Activated T-cell treated with anti-CD3 and anti-CD28 coated beads, Interleukin-2, amount 50 U/mL, for 24 hours (primary cell): ENCODE data around the gene TRIM52.

Experiments used
- DNase-seq: peaks from one replicate; pipeline ENCODE4 v3.0.0-alpha.2; 2020
- H3K27ac Mint-ChIP-seq: 2 replicates; pipeline ENCODE4 v1.8.0; 2020; ENCODE audit warnings: mild to moderate bottlenecking, mixed read lengths
- H3K27me3 Mint-ChIP-seq: 2 replicates; pipeline ENCODE4 v1.8.0; 2020; ENCODE audit warnings: mixed read lengths
- H3K36me3 Mint-ChIP-seq: 2 replicates; pipeline ENCODE4 v1.8.0; 2020; ENCODE audit warnings: low read depth, mixed read lengths
- H3K4me1 Mint-ChIP-seq: 2 replicates; pipeline ENCODE4 v1.8.0; 2020; ENCODE audit warnings: low read depth, mixed read lengths
- H3K4me3 Mint-ChIP-seq: 2 replicates; pipeline ENCODE4 v1.8.0; 2020; ENCODE audit warnings: mild to moderate bottlenecking, moderate library complexity, mixed read lengths
- H3K9me3 Mint-ChIP-seq: 2 replicates; pipeline ENCODE4 v1.8.0; 2020; ENCODE audit warnings: mixed read lengths

TRIM52 gene

DNA sequence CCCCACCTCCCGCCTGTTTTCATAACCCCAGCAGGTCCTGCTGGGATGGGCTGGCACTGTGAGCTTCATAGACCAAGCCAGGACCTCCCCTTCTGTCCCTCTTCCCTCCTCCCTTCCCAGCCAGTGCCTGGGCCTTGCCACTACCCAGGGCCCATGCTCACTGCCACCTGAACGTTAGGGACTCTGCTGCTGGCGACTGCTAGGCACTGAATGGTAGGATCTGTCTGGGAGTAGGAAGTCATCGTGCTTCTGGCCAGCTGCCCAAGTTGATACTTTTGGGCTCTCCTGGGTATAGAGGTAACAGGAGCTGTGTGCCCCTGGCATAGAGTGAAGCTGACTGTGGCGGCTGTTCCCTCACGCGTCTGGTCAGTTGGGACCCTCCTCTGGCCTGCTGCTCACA, 29.5 kb downstream of the TRIM52 start:
- no peak for DNase-seq
- no peak overlapping the region for H3K4me3 Mint-ChIP-seq
- peak overlapping the region; percentile 79 for H3K27ac Mint-ChIP-seq
- no peaks in the 10 kb centered on the region for H3K9me3 Mint-ChIP-seq
- peaks cover 83% of the 10 kb centered on the region for H3K36me3 Mint-ChIP-seq
- no peaks in the 10 kb centered on the region for H3K27me3 Mint-ChIP-seq
- H3K4me1 Mint-ChIP-seq, result peaks cover 23% of the 10 kb centered on the region

DNA sequence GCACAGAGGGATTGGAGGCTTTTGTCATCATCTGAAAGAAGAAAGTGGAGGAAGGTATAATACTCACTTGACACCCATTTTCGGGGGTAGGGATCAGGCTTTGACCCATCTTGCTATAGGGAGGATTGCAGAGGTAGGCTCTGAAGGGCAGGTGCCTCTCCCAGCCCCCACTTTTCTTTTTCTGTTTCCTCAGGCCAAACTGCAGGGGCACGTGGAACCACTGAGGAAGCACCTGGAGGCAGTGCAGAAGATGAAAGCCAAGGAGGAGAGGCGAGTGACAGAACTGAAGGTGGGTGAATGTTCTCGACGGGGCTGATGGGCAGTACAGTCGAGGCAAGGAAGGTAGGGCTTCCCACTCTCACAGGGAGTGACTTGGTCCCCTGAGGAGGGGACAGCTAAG, 30.4 kb downstream of the TRIM52 start:
- H3K36me3 Mint-ChIP-seq, result peaks cover 82% of the 10 kb centered on the region
- H3K27me3 Mint-ChIP-seq, result no peaks in the 10 kb centered on the region
- H3K4me3 Mint-ChIP-seq, result no peak overlapping the region
- peak overlapping the region; percentile 79 for H3K27ac Mint-ChIP-seq
- H3K4me1 Mint-ChIP-seq, result peaks cover 23% of the 10 kb centered on the region
- no peaks in the 10 kb centered on the region for H3K9me3 Mint-ChIP-seq
- DNase-seq, result no peak

DNA sequence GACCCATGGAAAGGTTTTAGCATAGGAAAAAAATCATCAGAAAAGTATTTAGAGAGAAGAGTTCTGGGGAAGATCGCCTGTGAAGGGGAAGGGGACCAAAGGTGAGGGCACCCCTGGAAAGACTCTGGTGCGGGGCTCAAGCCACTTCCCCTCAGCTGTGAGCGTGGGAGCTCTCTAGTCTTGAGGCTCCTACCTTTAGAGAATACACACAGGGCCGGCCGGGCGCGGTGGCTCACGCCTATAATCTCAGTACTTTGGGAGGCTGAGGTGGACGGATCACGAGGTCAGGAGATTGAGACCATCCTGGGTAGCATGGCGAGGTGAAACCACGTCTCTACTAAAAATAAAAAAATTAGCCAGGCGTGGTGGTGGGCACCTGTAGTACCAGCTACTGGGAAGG, 30.9 kb downstream of the TRIM52 start:
- Mint-ChIP-seq H3K4me3 (no peak overlapping the region), H3K9me3 (no peaks in the 10 kb centered on the region), H3K27ac (peak overlapping the region; percentile 19), H3K27me3 (no peaks in the 10 kb centered on the region), H3K4me1 (peaks cover 28% of the 10 kb centered on the region), H3K36me3 (peaks cover 78% of the 10 kb centered on the region)
- no peak for DNase-seq

DNA sequence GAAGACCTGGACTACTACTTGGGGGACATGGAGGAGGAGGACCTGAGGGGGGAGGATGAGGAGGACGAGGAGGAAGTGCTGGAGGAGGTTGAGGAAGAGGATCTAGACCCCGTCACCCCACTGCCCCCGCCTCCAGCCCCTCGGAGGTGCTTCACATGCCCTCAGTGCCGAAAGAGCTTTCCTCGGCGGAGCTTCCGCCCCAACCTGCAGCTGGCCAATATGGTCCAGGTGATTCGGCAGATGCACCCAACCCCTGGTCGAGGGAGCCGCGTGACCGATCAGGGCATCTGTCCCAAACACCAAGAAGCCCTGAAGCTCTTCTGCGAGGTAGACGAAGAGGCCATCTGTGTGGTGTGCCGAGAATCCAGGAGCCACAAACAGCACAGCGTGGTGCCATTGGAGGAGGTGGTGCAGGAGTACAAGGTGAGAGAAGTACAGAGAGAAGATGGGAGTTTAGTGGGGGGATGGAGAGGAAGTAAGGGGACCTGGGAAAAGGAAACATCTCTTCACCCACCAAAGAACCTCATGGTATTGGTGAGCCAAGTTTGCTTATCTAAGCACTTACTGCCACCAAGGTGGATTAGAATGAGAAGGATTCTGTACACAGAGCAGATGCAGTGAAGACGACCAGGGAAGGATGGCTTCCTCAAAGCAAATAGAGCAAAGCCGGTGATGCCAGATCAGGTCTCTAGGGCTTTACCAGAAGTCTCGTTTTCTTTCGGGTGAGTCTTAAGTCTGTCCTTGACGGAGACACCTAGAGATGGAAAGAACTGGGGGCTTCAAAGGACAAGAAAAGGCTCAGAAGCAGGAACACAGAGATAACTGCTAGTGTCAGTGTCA, 36.3 kb downstream of the TRIM52 start:
- H3K9me3 Mint-ChIP-seq, result no peaks in the 10 kb centered on the region
- peaks cover 4% of the 10 kb centered on the region for H3K27me3 Mint-ChIP-seq
- H3K27ac Mint-ChIP-seq, result peak overlapping the region; percentile 98
- H3K36me3 Mint-ChIP-seq, result peaks cover 50% of the 10 kb centered on the region
- H3K4me1 Mint-ChIP-seq, result peaks cover 66% of the 10 kb centered on the region
- peak overlapping the region; percentile 94 for H3K4me3 Mint-ChIP-seq
- DNase-seq, result no peak

DNA sequence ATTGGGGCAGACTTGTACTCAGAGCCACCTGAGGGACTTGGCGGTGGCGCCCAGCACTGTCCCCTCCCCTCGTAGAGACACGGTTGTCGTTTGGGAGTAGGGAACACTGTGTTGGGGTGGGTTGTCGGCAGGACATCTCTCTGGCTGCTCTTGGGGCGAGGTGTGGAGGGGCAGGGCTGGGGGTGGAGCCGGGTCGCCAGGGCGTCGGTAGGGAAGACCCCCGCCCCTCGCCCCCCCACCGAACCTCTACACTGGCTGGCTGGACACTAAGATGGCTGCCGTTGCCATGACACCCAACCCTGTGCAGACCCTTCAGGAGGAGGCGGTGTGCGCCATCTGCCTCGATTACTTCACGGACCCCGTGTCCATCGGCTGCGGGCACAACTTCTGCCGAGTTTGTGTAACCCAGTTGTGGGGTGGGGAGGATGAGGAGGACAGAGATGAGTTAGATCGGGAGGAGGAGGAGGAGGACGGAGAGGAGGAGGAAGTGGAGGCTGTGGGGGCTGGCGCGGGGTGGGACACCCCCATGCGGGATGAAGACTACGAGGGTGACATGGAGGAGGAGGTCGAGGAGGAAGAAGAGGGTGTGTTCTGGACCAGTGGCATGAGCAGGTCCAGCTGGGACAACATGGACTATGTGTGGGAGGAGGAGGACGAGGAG, 37.1 kb downstream of the TRIM52 start:
- Mint-ChIP-seq H3K9me3 (no peaks in the 10 kb centered on the region), H3K36me3 (peaks cover 43% of the 10 kb centered on the region), H3K4me3 (peak overlapping the region; percentile 94), H3K4me1 (peaks cover 63% of the 10 kb centered on the region), H3K27ac (peak overlapping the region; percentile 98), H3K27me3 (peaks cover 4% of the 10 kb centered on the region)
- DNase-seq, result no peak

DNA sequence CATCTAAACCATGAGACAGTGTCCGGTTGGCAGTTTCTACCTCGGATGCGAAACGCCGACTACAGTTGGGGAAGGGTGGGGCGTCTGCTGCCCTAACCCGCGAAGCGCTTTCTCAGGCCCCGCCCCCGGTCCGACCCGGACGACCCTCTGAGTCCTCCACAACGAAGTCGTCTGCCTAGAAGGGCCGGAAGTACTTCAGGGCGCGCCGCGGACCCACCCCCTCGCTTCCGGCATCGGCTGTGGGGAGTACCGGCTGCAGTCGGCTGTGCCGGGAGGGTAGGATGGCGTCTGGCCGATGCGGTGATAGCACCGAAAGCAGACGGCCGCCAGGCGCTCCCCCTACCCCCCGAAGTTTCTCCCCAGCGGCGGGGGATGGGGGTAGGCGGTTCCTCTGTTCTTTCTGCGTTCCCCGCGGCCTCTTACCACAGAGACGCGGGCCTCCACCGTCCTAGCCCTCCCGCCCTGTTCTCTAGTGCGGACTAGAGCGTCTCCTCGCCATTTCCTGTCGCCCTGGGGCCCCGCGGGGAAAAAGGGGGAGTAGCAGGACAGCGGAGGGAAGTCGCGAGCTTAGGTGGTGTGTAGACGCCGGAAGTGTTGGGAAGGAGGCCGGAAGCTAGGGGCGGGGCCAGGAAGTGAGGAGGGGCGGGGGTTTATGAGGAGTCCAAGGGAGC, 37.8 kb downstream of the TRIM52 start, which contains the start of gene TRIM41:
Gene TRIM41, plus strand, starts transcription at position 224 of the 671 bp plus-strand sequence. CDS start 719 bp downstream, outside the sequence.
- H3K27ac Mint-ChIP-seq, result peak within 1 kb of the TSS; percentile 98
- peaks cover 65% of the 10 kb centered on the region for H3K4me1 Mint-ChIP-seq
- peak within 1 kb of the TSS; percentile 94 for H3K4me3 Mint-ChIP-seq
- H3K36me3 Mint-ChIP-seq, result peaks cover 40% of the 10 kb centered on the region
- H3K27me3 Mint-ChIP-seq, result peaks cover 4% of the 10 kb centered on the region
- H3K9me3 Mint-ChIP-seq, result no peaks in the 10 kb centered on the region
- DNase-seq, result peak; percentile 98

DNA sequence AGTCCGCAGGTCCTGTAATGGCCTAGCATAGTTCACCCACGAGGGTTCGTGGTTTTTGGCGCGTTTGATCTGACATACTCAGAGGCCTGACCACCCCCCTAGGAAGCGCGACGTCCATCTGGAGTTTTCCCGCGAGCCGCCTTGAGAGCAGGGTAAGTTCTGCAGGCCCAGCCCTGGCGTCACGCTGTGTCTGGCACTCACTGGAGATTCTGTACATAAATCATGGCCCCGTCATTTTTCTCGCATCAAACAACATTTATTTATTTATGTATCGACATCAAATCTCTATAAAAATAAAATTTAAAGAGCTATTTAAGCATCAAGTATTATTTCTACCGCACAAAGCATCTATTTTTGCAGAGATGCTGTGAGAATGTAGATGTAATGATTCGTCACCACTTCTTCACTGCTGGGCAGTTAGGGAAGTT, 38.3 kb downstream of the TRIM52 start:
- Mint-ChIP-seq H3K4me1 (peaks cover 70% of the 10 kb centered on the region), H3K27ac (peak overlapping the region; percentile 98), H3K36me3 (peaks cover 36% of the 10 kb centered on the region), H3K4me3 (peak overlapping the region; percentile 94), H3K27me3 (peaks cover 6% of the 10 kb centered on the region), H3K9me3 (no peaks in the 10 kb centered on the region)
- DNase-seq, result no peak

DNA sequence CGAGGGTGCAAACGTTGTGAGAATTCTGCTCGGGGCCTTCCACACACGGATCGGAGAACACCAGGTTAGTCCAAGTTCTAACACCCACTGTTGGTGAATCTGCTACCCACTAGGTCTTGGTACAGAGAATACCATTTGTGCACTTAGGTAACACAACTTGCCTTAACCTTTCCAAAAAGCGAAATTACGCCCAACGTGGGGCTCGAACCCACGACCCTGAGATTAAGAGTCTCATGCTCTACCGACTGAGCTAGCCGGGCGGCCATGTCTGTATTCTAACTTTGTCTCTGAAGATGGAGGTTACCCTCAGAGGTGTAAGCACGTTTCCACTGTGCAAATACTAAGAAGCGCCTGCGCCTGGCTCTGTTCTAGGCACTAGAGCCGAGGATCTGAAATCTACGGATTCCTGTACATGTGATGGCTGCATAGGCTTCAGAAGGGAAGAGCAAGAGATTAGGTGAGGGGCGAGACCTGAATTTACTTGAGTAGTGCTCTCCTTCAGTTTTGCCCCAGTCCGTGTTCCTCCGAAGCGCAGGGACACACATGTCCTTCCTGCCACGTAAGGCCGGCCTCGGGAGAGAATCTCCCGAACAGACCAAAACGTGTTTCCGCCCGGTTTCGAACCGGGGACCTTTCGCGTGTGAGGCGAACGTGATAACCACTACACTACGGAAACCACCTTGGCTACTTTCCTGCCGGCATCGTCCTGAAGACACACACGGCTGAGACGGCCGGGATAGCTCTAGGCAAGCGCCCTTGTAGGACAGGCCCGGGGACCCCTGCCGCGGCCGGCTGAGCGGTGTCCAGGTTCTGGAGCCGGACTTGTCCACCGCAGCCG, 38.9 kb downstream of the TRIM52 start:
- peaks cover 31% of the 10 kb centered on the region for H3K36me3 Mint-ChIP-seq

DNA sequence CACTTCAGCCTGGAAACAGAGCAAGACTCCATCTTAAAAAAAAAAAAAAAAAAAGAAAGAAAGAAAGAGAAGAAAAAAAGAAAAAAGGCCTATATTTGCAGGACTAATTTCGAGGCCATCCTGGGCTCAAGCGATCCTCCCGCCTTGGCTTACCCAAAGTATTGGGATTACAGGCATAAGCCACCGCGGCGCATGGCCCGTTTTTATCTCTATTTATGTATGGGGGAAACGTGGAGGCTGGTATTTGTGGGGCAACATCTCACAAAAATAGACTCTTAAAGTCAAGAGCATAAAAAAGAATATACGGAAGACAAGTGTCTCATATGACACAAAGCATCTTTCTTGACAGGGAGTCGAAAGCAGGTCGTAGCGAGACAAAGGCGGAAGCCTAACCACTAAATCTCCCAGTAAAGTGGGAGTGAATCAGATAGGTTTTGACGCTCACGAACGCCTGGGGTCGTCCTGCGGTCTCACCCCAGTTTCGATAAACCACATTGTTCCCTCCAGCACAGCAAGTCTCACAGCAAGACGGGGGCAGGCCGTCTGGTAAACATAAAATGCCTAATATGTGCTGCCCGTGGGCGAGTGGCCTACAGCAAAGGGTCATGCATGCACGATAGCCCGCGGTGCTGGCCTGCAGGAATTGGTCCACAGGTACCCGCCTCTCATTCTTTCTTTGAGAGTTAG, 39.7 kb downstream of the TRIM52 start:
- DNase-seq, result no peak
- H3K36me3 Mint-ChIP-seq, result peaks cover 24% of the 10 kb centered on the region
- H3K4me1 Mint-ChIP-seq, result peaks cover 78% of the 10 kb centered on the region

More for the DNA sequence above, 38.9 kb downstream of the TRIM52 start:
- DNase-seq, result peak; percentile 100
- H3K4me1 Mint-ChIP-seq, result peaks cover 77% of the 10 kb centered on the region
- H3K27me3 Mint-ChIP-seq, result peaks cover 6% of the 10 kb centered on the region
- H3K9me3 Mint-ChIP-seq, result no peaks in the 10 kb centered on the region
- H3K27ac Mint-ChIP-seq, result peak overlapping the region; percentile 98
- H3K4me3 Mint-ChIP-seq, result peak overlapping the region; percentile 94

DNA sequence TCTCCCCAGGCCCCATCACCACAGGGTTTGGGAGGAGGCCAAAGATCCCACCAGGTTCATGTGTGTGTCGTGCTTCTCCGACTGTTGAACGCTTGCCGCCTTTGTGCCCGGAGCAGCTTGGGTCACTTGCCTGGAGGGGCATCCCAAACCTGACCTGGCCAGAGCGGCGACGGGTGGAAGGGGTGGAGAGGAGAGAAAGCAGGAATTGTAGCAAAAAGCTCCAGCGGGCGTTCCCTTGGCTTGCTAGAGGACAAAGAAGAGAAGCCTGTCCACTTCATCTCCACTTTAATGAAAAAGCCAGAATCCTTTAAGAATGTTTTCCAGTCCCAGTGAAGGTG, 40.8 kb downstream of the TRIM52 start:
- no peaks in the 10 kb centered on the region for H3K9me3 Mint-ChIP-seq
- no peak for DNase-seq
- peak overlapping the region; percentile 32 for H3K4me3 Mint-ChIP-seq
- H3K27me3 Mint-ChIP-seq, result peaks cover 6% of the 10 kb centered on the region
- peak overlapping the region; percentile 15 for H3K27ac Mint-ChIP-seq
- H3K36me3 Mint-ChIP-seq, result peaks cover 17% of the 10 kb centered on the region
- H3K4me1 Mint-ChIP-seq, result peaks cover 72% of the 10 kb centered on the region

More for the DNA sequence above, 39.7 kb downstream of the TRIM52 start:
- Mint-ChIP-seq H3K27ac (peak overlapping the region; percentile 98), H3K27me3 (peaks cover 6% of the 10 kb centered on the region), H3K9me3 (no peaks in the 10 kb centered on the region), H3K4me3 (peak overlapping the region; percentile 94)

DNA sequence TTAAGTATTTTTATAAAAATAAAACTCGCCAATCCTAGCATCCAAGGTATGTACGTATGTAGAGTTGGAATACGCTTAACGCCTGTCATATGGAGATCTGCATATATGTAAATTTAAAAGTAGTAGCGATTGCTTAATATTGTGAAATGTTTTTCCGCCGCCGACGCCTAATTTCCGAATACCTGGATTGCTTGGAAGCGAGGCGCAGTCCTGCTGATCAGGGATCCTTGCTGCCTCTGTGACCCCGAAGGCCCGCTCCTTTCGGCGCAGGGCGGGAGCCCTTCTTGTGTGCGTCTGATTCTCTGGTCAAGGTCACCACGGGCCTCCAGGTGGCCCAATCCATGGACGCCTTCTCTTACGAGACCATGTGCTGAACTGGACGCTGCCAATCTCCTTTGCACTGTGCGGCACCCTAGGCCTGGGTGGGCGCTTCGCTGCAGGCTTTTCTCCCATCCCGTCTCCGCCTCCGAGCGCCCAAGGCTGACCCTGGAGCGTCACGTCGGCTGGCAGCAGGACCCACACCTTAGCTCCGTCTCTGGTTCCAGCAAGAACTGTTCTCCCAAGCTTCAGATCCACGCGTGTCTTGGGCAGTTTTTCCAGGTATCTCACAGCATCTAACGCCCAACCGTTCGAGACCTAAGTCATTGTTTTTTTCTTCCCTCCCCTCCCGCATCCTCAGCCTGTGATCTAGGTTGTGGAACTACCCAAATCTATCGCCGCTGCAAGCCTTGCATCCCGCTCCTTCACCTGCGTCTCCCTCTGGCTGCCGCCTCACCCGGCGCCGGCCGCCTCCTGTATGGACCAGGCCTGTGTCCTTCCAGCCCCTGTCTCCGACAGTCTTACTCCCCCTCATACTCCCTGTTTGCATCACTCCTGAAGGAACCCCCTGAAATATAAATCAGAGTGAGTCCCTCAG, 41.4 kb downstream of the TRIM52 start:
- Mint-ChIP-seq H3K4me1 (peaks cover 68% of the 10 kb centered on the region), H3K9me3 (no peaks in the 10 kb centered on the region), H3K27ac (peak overlapping the region; percentile 15), H3K4me3 (peak overlapping the region; percentile 32), H3K27me3 (peaks cover 6% of the 10 kb centered on the region), H3K36me3 (peaks cover 14% of the 10 kb centered on the region)
- DNase-seq, result no peak

DNA sequence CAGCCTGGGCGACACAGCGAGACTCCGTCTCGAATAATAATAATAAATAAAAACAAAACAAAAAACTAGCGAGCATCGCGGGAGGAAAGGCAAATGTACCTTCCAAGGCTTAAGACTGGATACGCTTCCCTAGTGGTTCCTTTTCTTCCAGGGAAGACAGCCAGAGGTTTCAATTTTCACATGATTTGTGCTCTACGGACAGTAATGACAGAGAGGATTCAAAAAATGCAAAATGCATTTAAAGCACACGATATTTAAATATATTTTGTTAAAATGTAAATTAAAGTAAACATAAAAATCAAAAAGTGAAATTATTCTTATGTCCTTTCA, 42.2 kb downstream of the TRIM52 start:
- no peak for DNase-seq
- peaks cover 61% of the 10 kb centered on the region for H3K4me1 Mint-ChIP-seq
- H3K4me3 Mint-ChIP-seq, result peak overlapping the region; percentile 76
- H3K27ac Mint-ChIP-seq, result peak overlapping the region; percentile 97
- H3K9me3 Mint-ChIP-seq, result no peaks in the 10 kb centered on the region
- H3K36me3 Mint-ChIP-seq, result peaks cover 7% of the 10 kb centered on the region
- peaks cover 6% of the 10 kb centered on the region for H3K27me3 Mint-ChIP-seq

DNA sequence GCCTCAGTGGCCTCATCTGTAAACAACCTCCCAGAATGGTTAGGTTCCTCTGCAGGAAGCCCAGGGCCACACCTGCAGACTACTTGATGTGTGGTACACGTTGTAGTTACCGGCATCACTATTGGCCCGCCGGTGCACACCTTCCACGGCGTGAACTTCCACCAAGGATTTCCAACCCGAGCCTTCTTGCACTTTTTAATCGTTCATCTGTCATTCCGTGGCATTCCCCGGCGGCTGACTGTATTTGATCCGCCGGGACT, 43.2 kb downstream of the TRIM52 start:
- Mint-ChIP-seq H3K4me3 (peak overlapping the region; percentile 76), H3K4me1 (peaks cover 55% of the 10 kb centered on the region), H3K27me3 (peaks cover 6% of the 10 kb centered on the region), H3K36me3 (peaks cover 2% of the 10 kb centered on the region), H3K9me3 (no peaks in the 10 kb centered on the region), H3K27ac (peak overlapping the region; percentile 97)
- peak; percentile 66 for DNase-seq
